B cell (primary cell): ENCODE measurements around the gene KIF14.

Source experiments
- EZH2 ChIP-seq: IDR thresholded peaks from 2 replicates; pipeline ENCODE4 v1.6.1; 2012; ENCODE audit warnings: borderline replicate concordance, low read depth, mild to moderate bottlenecking, moderate library complexity, low read length; ENCODE audit not compliant: insufficient read depth, poor library complexity, severe bottlenecking
- TF ChIP-seq, protein P1 (sequence below): fragments of 200-600 bp; IDR thresholded peaks from one replicate; pipeline ENCODE4 v1.8.0; 2022; ENCODE audit warnings: antibody characterized with exemption, mild to moderate bottlenecking

DNA sequence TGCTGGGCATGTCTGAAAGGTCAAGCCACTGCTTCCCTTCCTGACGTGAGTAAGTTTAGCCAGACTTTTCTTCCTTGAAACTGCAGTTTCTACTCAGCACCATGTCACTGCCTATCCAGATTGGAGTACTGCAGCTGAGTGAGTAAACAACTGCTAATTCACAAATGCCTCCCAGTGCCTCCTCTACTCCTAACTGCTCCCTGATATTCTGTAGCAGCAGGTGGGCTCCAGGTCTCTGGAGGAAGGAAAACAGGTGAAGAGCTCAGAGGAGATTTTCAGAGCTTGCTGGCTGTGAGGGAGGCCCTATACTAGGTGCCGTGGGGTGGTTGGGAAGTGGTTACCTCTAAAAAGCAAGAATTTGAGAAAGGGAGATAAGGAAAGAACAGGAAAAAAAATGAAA is 96.5 kb downstream of the KIF14 start:
- TF ChIP-seq, protein P1, sequence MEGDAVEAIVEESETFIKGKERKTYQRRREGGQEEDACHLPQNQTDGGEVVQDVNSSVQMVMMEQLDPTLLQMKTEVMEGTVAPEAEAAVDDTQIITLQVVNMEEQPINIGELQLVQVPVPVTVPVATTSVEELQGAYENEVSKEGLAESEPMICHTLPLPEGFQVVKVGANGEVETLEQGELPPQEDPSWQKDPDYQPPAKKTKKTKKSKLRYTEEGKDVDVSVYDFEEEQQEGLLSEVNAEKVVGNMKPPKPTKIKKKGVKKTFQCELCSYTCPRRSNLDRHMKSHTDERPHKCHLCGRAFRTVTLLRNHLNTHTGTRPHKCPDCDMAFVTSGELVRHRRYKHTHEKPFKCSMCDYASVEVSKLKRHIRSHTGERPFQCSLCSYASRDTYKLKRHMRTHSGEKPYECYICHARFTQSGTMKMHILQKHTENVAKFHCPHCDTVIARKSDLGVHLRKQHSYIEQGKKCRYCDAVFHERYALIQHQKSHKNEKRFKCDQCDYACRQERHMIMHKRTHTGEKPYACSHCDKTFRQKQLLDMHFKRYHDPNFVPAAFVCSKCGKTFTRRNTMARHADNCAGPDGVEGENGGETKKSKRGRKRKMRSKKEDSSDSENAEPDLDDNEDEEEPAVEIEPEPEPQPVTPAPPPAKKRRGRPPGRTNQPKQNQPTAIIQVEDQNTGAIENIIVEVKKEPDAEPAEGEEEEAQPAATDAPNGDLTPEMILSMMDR: no peak
- no peak for TF ChIP-seq EZH2
